CD4-positive, alpha-beta T cell (primary cell): ENCODE data around the gene SLC25A47. TPM values are rescaled to one million over a fixed set of nuclear protein-coding genes. Genes with fewer than 3 reads are reported as not detected.

Source experiments
- ATAC-seq: fragments of 200-7000 bp; cut with Tn5 transposase; one replicate; pipeline ENCODE4 v1.10.0; 2022; ENCODE audit warnings: mild to moderate bottlenecking; ENCODE audit not compliant: poor library complexity
- CTCF ChIA-PET: fragments of 350-600 bp; sonication (Branson Sonifier 250); formaldehyde crosslinking; loops from one replicate; lab custom pipeline; 2021; ENCODE audit warnings: antibody characterized with exemption, inconsistent platforms; lab: Charles Lee
- POLR2A ChIA-PET: fragments of 350-600 bp; sonication (Branson Sonifier 250); formaldehyde crosslinking; loops from one replicate; lab custom pipeline; 2021; ENCODE audit warnings: antibody characterized with exemption, inconsistent platforms; lab: Charles Lee
- DNase-seq, 14 experiments: peaks; one replicate each; pipeline ENCODE4 v3.0.0-alpha.2; 2013 to 2020; ENCODE audit warnings: mixed read lengths in 2 of 14
- H3K27ac ChIP-seq, 2 donors: one replicate each; pipeline versions ENCODE4 v1.5.1 to v1.7.0; 2013; ENCODE audit warnings: low read length in 2 of 2, low read depth in 1 of 2, mild to moderate bottlenecking in 1 of 2
- H3K27me3 ChIP-seq, 2 experiments: 1 replicate in 1 of 2; 2 replicates in 1 of 2; pipeline versions ENCODE4 v1.6.1 to v1.7.0; 2013; ENCODE audit warnings: low read length in 2 of 2, control low read depth in 1 of 2, mild to moderate bottlenecking in 1 of 2, moderate library complexity in 1 of 2; ENCODE audit not compliant: insufficient read depth in 2 of 2, control insufficient read depth in 1 of 2
- H3K36me3 ChIP-seq: one replicate; pipeline ENCODE4 v1.6.1; 2013; ENCODE audit warnings: low read length, control low read depth; ENCODE audit not compliant: insufficient read depth
- H3K4me1 ChIP-seq: one replicate; pipeline ENCODE4 v1.6.1; 2013; ENCODE audit warnings: low read length, control low read depth; ENCODE audit not compliant: insufficient read depth
- H3K4me3 ChIP-seq: one replicate; pipeline ENCODE4 v1.5.1; 2013; ENCODE audit warnings: mild to moderate bottlenecking, low read length, moderate library complexity
- H3K9me3 ChIP-seq, 2 experiments: 1 replicate in 1 of 2; 2 replicates in 1 of 2; pipeline versions ENCODE4 v1.6.1 to v1.7.0; 2013; ENCODE audit warnings: low read length in 2 of 2, mild to moderate bottlenecking in 2 of 2, control low read depth in 1 of 2, moderate library complexity in 1 of 2; ENCODE audit not compliant: control insufficient read depth in 1 of 2, insufficient read depth in 1 of 2
- H3K27ac Mint-ChIP-seq: one replicate; pipeline ENCODE4 v1.8.0; 2020; ENCODE audit warnings: mixed read lengths
- H3K27me3 Mint-ChIP-seq: one replicate; pipeline ENCODE4 v1.8.0; 2021; ENCODE audit warnings: mixed read lengths
- H3K36me3 Mint-ChIP-seq: one replicate; pipeline ENCODE4 v1.8.0; 2021; ENCODE audit warnings: low read depth, mixed read lengths
- H3K4me1 Mint-ChIP-seq: one replicate; pipeline ENCODE4 v1.8.0; 2021; ENCODE audit warnings: low read depth, mixed read lengths
- H3K4me3 Mint-ChIP-seq: one replicate; pipeline ENCODE4 v1.8.0; 2020; ENCODE audit warnings: mild to moderate bottlenecking, mixed read lengths
- H3K9me3 Mint-ChIP-seq: one replicate; pipeline ENCODE4 v1.8.0; 2020; ENCODE audit warnings: mixed read lengths
- CTCF ChIP-seq: fragments of 200-600 bp; IDR thresholded peaks from one replicate; pipeline ENCODE4 v1.8.0; 2022; ENCODE audit warnings: antibody characterized with exemption, mild to moderate bottlenecking
- intact Hi-C, 2 experiments: fragments of 100-400 bp; cut with DNase I in 1 of 2; cut with micrococcal nuclease in 1 of 2; formaldehyde crosslinking; loops; one replicate each; pipeline versions ENCODE4 v1.15.1 to v1.9.0; 2023 to 2025; cut with DNase I, micrococcal nuclease
- total RNA-seq, 174 experiments: library from RNA in 2 of 174; stranded (reverse) in 2 of 174; gene quantifications; one replicate each; pipeline ENCODE4 v1.2.3 and lab custom pipeline; 2021 to 2026

The SLC25A47 gene
- total RNA-seq, 2 experiments from 2014 or later, result not detected

GRCh38 chr14:100350276-100350926, 27.3 kb downstream of the SLC25A47 start:
- Mint-ChIP-seq H3K27me3 (no peaks in the 10 kb centered on the region), H3K9me3 (no peaks in the 10 kb centered on the region), H3K36me3 (peaks cover 67% of the 10 kb centered on the region), H3K27ac (no peak overlapping the region), H3K4me3 (no peak overlapping the region), H3K4me1 (no peaks in the 10 kb centered on the region)
- POLR2A ChIA-PET, result interaction anchor here (0.6 kb wide), 1 partner anchor 69 kb away, joined by 3 read pairs; no protein-coding TSS in a partner anchor
- CTCF ChIA-PET, result no interaction called here
- ATAC-seq, result no peak
- H3K4me1 ChIP-seq, result no peaks in the 10 kb centered on the region
- H3K36me3 ChIP-seq, result peaks cover 63% of the 10 kb centered on the region
- DNase-seq, result no peak
- intact Hi-C loops, result no loop called here
- TF ChIP-seq CTCF, result no peak
- H3K9me3 ChIP-seq, result no peaks in the 10 kb centered on the region
- H3K27me3 ChIP-seq, result no peaks in the 10 kb centered on the region
- no peak overlapping the region for H3K4me3 ChIP-seq
- no peak overlapping the region for H3K27ac ChIP-seq

- peaks cover 59% of the 10 kb centered on the region for H3K36me3 ChIP-seq
- H3K4me3 ChIP-seq, result no peak overlapping the region
- no peak for TF ChIP-seq CTCF
- Mint-ChIP-seq H3K9me3 (no peaks in the 10 kb centered on the region), H3K4me3 (no peak overlapping the region), H3K4me1 (no peaks in the 10 kb centered on the region), H3K27me3 (no peaks in the 10 kb centered on the region), H3K27ac (no peak overlapping the region), H3K36me3 (peaks cover 70% of the 10 kb centered on the region)
- no peaks in the 10 kb centered on the region for H3K27me3 ChIP-seq
- ChIA-PET CTCF (no interaction called here), POLR2A (interaction anchor here (0.6 kb wide), 1 partner anchor 68 kb away, joined by 3 read pairs; no protein-coding TSS in a partner anchor)
- H3K9me3 ChIP-seq, result no peaks in the 10 kb centered on the region
- H3K4me1 ChIP-seq, result no peaks in the 10 kb centered on the region
- no peak overlapping the region for H3K27ac ChIP-seq
- no peak for ATAC-seq
- DNase-seq, result no peak
- intact Hi-C loops, result no loop called here
These were observed 27.8 kb downstream of the SLC25A47 start for GRCh38 chr14:100350986-100351385.

GRCh38 chr14:100358396-100358795, 35.3 kb downstream of the SLC25A47 start:
- Mint-ChIP-seq H3K27me3 (no peaks in the 10 kb centered on the region), H3K4me1 (no peaks in the 10 kb centered on the region), H3K27ac (no peak overlapping the region), H3K36me3 (peaks cover 84% of the 10 kb centered on the region), H3K4me3 (no peak overlapping the region), H3K9me3 (no peaks in the 10 kb centered on the region)
- no peaks in the 10 kb centered on the region for H3K9me3 ChIP-seq
- H3K4me3 ChIP-seq, result no peak overlapping the region
- no peak overlapping the region for H3K27ac ChIP-seq
- CTCF ChIA-PET, result no interaction called here
- H3K27me3 ChIP-seq, result no peaks in the 10 kb centered on the region
- POLR2A ChIA-PET, result no interaction called here
- no peaks in the 10 kb centered on the region for H3K4me1 ChIP-seq
- TF ChIP-seq CTCF, result no peak
- ATAC-seq, result no peak
- intact Hi-C loops, result no loop called here
- no peak for DNase-seq
- peaks cover 47% of the 10 kb centered on the region for H3K36me3 ChIP-seq
